Dedifferentiated amniotic fluid mesenchymal stem cell (primary cell): ENCODE results near the gene NEK1.
"Not testable (repeated sequence)": the region's sequence is repeated elsewhere in the genome, so short reads cannot be mapped to it uniquely, and the experiment has no call there.

ENCODE experiments used
- DNase-seq: peaks from one replicate; pipeline ENCODE4 v3.0.0-alpha.2; 2016; ENCODE audit errors: extremely low spot score

Gene NEK1

DNA sequence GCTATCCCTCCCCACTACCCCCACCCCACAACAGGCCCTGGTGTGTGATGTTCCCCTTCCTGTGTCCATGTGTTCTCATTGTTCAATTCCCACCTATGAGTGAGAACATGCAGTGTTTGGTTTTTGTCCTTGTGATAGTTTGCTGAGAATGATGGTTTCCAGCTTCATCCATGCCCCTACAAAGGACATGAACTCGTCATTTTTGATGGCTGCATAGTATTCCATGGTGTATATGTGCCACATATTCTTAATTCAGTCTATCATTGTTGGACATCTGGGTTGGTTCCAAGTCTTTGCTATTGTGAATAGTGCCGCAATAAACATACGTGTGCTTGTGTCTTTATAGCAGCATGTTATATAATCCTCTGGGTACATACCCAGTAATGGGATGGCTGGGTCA, 118.1 kb downstream of the NEK1 start:
- not testable (repeated sequence) for DNase-seq

GRCh38 chr4:169493164-169493524, 119.2 kb downstream of the NEK1 start:
- DNase-seq, result no peak

DNA sequence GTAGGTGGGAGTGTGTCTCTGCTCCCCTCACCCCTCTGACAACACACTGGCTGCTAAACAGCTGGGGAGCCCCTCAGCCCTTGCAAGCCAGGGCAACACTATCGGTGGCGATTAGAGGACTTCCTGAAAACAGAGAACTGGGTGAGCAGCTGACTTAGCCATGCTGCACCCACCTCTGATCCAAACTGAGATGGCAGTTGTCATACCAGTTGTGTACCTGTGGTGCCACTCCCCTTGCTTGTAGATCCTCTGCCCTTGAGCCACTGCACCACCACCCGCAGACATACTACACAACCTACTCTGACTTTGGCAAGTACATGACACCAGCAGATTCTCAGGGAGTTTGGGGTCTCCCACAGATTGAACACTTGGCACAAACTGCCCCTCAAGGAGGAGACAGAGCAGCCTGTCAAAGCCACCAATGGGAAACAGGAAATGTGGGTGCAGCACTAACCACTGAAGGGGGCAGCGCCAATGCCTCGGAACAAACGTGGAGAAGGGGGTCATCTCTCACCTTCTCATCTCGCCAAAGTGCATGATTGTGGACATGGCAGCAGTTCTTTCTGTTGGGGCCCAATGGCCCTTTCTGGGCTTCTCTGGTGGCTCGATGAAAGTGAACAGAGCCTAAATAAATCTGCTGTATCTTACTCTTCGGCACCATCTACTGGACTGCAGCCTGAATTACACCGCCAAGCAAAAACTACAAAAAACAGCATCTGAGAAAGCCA, 119.8 kb downstream of the NEK1 start:
- DNase-seq, result peak; percentile 48

- no peak for DNase-seq
Measured at GRCh38 chr4:169491211-169491610, 121.2 kb downstream of the NEK1 start.

GRCh38 chr4:169489306-169489705, 123.1 kb downstream of the NEK1 start:
- no peak for DNase-seq

- peak; percentile 72 for DNase-seq
Measured at GRCh38 chr4:169485791-169486742, 126.3 kb downstream of the NEK1 start.

DNA sequence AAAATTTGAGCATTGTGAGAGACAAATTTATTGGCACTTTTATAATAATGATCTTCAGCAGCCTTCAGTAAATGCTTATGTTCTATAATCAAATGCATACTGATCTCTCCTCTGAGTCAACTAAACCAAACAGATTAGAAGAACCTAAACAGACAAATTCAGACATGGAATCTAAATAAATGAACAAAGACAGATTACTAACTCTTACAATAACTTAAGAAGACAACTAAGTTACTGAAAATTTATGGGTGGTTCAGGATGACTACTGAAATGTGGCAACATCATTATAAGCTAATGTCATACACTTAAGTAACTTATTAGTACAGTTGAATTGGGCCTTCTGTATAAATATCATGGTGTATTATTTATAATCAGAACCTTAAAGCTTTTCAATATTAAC, 127.3 kb downstream of the NEK1 start:
- DNase-seq, result no peak

DNA sequence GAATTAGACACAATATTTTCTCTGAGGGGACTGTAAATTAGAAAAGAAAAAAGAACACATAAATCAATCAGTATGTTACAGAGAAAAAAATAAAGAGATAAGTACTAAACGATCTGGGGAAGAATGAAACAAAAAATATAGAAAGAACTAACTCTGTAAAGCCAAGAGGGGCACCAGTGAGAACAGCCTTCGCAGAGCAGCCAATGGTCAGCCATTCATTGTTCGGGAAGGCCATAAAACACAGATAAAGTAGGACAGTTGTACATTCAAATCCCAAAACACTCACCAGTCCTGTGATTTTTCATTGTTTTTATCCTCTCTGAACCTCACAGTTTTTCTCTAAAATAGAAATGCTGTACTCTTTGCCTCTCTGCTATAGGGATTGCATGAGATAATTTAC, 127.9 kb downstream of the NEK1 start:
- DNase-seq, result no peak

GRCh38 chr4:169464080-169464479, 148.3 kb downstream of the NEK1 start:
- DNase-seq, result no peak

GRCh38 chr4:169460081-169460480, 152.3 kb downstream of the NEK1 start:
- DNase-seq, result no peak

DNA sequence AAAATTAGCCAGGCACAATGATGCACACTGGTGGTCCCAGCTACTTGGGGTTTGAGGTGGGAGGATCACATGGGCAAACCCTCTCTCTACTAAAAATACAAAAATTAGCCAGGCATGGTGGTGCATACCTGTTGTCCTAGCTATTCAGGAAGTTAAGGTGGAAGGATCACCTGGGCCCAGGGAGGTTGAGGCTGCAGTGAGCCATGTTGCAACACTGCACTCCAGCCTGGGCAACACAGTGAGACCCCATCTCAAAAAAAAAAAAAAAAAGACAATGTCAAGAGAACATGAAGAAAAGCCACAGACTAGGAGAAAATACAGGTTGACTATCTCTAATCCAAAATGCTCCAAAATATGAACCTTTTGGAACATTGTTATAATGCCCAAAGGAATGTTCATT, 153.8 kb downstream of the NEK1 start:
- no peak for DNase-seq

GRCh38 chr4:169452644-169453043, 159.7 kb downstream of the NEK1 start:
- not testable (repeated sequence) for DNase-seq

DNA sequence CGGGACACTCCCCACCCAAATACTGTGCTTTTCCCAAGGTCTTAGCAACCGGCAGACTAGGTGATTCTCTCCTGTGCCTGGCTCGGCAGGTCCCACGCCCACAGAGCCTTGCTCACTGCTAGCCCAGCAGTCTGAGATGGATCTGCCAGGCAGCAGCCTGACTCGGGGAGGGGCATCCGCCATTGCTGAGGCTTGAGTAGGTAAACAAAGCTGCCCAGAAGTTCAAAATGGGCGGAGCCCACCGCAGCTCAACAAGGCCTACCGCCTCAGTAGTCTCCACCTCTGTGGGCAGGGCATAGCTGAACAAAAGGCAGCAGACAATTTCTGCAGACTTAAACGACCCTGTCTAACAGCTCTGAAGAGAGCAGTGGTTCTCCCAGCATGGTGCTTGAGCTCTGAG, 163.4 kb downstream of the NEK1 start:
- not testable (repeated sequence) for DNase-seq

DNA sequence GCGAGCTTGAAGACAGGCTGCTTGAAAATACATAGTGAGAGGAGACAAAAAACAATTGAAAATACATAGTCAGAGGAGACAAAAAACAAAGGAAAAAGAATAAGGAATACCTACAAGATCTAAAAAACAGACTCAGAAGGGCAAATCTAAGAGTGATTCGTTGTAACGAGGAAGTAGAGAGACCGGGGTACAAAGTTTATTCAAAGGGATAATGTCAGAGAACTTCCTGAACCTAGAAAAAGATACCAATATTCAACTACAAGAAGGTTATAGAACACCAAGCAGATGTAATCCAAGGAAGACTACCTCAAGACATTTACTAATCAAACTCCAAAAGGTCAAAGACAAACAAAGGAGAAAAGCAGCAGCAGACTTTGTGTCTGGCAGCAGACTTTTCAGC, 165.6 kb downstream of the NEK1 start:
- no peak for DNase-seq

- DNase-seq, result no peak
Measured at GRCh38 chr4:169443748-169444147, 168.6 kb downstream of the NEK1 start.

DNA sequence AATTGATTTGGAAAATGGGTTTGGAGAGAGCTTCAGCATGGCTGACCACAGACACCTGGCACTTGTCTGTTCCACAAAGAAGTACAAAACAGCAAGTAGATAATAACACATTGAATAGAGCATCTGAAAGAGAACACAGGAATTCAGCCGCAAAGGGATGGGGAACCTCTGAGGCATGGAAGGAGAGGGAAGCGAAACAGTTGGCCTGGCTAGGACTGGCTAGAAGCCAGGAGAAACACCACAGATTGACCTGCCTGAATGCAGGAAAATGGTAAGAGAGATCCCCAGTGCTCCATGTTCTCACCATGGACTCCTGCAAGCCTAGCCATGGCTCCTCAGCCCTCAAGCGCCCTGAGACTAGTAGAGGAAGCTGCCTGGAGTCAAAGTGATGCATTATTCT, 171.9 kb downstream of the NEK1 start:
- DNase-seq, result no peak

- DNase-seq, result peak; percentile 41
Measured at GRCh38 chr4:169439244-169439643, 173.1 kb downstream of the NEK1 start.

GRCh38 chr4:169438057-169438480, 174.3 kb downstream of the NEK1 start:
- DNase-seq, result no peak

GRCh38 chr4:169437299-169438047, 174.9 kb downstream of the NEK1 start:
- no peak for DNase-seq

GRCh38 chr4:169436734-169437133, 175.6 kb downstream of the NEK1 start:
- no peak for DNase-seq

GRCh38 chr4:169428376-169428775, 184.0 kb downstream of the NEK1 start:
- no peak for DNase-seq

GRCh38 chr4:169427727-169428126, 184.7 kb downstream of the NEK1 start:
- DNase-seq, result not testable (repeated sequence)
